HG02588 (cell line): Measurements from ENCODE around the gene MAPK14.

ENCODE experiments used
- ATAC-seq: cut with Tn5 transposase; IDR thresholded peaks from one replicate; pipeline ENCODE4 v1.9.1; 2021; ENCODE audit warnings: mild to moderate bottlenecking, moderate library complexity; ENCODE audit not compliant: unreplicated experiment

The MAPK14 gene

GRCh38 chr6:36132246-36132895 lies 104.8 kb downstream of the MAPK14 start:
- no peak for ATAC-seq

- ATAC-seq = no peak
Observed at GRCh38 chr6:36133148-36133547, 105.5 kb downstream of the MAPK14 start.

- no peak for ATAC-seq
Observed at GRCh38 chr6:36133912-36134311, 106.3 kb downstream of the MAPK14 start.

GRCh38 chr6:36135053-36135731 lies 107.6 kb downstream of the MAPK14 start:
- no peak for ATAC-seq

GRCh38 chr6:36136034-36136433 lies 108.4 kb downstream of the MAPK14 start:
- ATAC-seq = no peak

GRCh38 chr6:36136551-36136950 lies 108.9 kb downstream of the MAPK14 start:
- ATAC-seq = no peak

- no peak for ATAC-seq
Observed at GRCh38 chr6:36138667-36139066, 111.1 kb downstream of the MAPK14 start.

GRCh38 chr6:36139431-36139830 lies 111.8 kb downstream of the MAPK14 start:
- ATAC-seq = no peak

- ATAC-seq = no peak
Observed at GRCh38 chr6:36139991-36140710, 112.5 kb downstream of the MAPK14 start.

- no peak for ATAC-seq
Observed at GRCh38 chr6:36141091-36141490, 113.5 kb downstream of the MAPK14 start.

- ATAC-seq = no peak
Observed at GRCh38 chr6:36141961-36142360, 114.4 kb downstream of the MAPK14 start.

- no peak for ATAC-seq
Observed at GRCh38 chr6:36142971-36143838, 115.6 kb downstream of the MAPK14 start.

GRCh38 chr6:36145495-36145894 lies 117.9 kb downstream of the MAPK14 start:
- ATAC-seq = no peak

GRCh38 chr6:36147294-36147693 lies 119.7 kb downstream of the MAPK14 start:
- ATAC-seq = no peak

GRCh38 chr6:36149476-36149875 lies 121.9 kb downstream of the MAPK14 start:
- ATAC-seq = no peak

GRCh38 chr6:36150283-36150682 lies 122.7 kb downstream of the MAPK14 start:
- no peak for ATAC-seq

- no peak for ATAC-seq
Observed at GRCh38 chr6:36154286-36154685, 126.7 kb downstream of the MAPK14 start.

GRCh38 chr6:36155662-36156061 lies 128.1 kb downstream of the MAPK14 start:
- ATAC-seq = no peak

GRCh38 chr6:36160147-36160760 lies 132.6 kb downstream of the MAPK14 start:
- no peak for ATAC-seq
